GM20000 (cell line): Measurements from ENCODE around the gene HOXC5.
A peak's percentile ranks its signal among the peaks of the same experiment; 100 is the strongest.

Experiments
- DNase-seq: peaks from one replicate; pipeline ENCODE4 v3.0.0; 2012; ENCODE audit warnings: low spot score
- TF ChIP-seq, protein P1 (sequence below): IDR thresholded peaks from 2 replicates; pipeline ENCODE4 v1.5.1; 2012; ENCODE audit warnings: mild to moderate bottlenecking, control low read depth; ENCODE audit errors: extremely low read depth, missing control alignments

HOXC5 gene

DNA sequence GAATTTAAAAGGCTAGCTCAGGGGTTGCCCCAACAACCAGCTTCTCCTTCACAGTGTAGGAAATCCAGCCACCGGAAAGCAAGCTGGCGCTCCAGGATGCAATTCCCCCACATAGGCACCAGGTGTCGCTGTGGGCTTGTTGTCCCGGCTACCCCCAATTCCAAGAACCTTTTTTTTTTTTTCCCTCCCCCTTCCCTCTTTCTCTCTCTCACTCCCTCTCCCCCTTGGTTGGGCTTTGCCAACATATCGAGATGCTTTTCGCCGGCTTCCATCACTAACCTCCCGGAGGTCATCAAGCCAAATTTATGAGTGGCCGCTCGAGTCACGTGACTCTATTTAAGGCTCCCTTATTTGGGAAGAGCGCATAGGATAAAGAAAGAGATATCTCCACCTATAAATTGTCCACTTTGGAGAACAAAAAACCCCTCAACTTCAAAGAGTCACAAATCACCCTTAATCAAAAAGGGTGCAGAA, at the start of gene HOXC5:
Gene HOXC5, plus strand, starts transcription at position 424 of the 474 bp plus-strand sequence. CDS start 73 bp downstream, outside the sequence.
- DNase-seq, result peak; percentile 93
- TF ChIP-seq, protein P1, sequence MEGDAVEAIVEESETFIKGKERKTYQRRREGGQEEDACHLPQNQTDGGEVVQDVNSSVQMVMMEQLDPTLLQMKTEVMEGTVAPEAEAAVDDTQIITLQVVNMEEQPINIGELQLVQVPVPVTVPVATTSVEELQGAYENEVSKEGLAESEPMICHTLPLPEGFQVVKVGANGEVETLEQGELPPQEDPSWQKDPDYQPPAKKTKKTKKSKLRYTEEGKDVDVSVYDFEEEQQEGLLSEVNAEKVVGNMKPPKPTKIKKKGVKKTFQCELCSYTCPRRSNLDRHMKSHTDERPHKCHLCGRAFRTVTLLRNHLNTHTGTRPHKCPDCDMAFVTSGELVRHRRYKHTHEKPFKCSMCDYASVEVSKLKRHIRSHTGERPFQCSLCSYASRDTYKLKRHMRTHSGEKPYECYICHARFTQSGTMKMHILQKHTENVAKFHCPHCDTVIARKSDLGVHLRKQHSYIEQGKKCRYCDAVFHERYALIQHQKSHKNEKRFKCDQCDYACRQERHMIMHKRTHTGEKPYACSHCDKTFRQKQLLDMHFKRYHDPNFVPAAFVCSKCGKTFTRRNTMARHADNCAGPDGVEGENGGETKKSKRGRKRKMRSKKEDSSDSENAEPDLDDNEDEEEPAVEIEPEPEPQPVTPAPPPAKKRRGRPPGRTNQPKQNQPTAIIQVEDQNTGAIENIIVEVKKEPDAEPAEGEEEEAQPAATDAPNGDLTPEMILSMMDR, result peak; percentile 96

DNA sequence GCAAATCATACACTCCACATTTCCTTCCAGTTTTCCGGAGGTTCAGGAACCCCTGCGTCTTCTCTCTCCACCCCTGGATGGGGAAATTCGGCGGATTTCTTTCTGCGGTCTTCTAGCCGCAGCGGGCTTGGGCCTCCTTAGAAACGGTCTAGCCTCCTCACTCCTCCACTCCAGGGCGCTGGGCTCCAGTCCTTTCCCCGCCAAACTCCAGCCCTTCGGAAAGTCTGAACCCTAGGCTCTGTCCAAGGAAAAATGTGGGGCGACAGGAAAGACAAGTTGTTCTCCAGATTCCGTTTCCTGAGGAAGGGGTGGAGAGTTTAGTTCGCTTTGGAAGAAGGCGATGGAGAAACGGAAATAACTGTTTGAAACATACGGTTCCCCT, 49.3 kb upstream of the HOXC5 start:
- TF ChIP-seq, protein P1, result no peak
- DNase-seq, result no peak

DNA sequence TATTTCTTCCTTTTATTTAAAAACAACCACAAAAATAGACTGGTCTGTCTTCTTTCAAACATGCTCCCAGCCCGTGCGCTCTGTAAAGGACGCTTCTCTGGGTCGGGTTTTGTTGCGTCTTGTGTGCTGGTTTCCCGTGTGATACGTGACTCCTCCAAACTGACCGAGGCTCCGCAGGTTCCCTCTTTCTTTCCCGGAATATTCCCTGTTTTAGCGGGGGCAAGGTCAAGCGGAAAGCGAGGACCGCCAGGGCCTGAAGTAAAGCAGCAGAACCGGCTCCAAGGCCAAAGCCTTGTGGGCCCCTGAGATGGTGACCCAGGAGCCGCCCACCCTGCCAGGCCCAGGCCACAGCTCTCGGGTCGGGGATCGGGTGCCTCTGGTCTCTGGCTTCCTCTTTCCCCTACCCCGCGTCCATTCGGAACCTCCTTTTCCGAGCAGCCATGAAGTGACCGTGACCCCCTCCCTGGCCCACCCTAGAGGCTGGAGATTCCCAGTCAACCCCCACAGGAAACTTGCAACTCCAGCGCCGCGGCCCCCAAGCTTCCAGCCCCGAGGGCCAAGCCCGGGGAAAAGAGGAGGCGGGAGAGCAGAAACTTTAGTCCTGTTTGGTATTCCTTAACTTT, 48.8 kb upstream of the HOXC5 start:
- TF ChIP-seq, protein P1, result no peak
- no peak for DNase-seq

DNA sequence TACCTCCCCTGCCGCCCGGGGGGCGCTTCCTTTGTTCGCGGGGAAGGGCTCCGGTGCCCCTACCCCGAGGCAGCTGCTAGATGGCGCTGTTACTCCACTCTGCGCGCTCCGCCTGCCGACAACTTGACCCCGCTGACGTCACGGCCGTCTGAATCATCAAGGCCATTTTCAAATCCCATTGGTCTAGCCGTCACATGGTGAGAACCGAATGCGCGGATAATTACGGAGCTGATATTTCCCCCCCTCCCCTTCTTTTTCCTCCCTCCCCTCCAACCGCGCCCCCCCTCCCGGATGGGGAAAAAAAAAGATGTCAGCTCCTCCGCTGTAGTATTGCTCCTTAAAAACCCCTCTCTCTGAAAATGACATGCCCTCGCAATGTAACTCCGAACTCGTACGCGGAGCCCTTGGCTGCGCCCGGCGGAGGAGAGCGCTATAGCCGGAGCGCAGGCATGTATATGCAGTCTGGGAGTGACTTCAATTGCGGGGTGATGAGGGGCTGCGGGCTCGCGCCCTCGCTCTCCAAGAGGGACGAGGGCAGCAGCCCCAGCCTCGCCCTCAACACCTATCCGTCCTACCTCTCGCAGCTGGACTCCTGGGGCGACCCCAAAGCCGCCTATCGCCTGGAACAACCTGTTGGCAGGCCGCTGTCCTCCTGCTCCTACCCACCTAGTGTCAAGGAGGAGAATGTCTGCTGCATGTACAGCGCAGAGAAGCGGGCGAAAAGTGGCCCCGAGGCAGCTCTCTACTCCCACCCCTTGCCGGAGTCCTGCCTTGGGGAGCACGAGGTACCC, 47.8 kb upstream of the HOXC5 start, which contains the start of gene HOXC10:
Gene HOXC10, plus strand, starts transcription at position 246 of the 791 bp plus-strand sequence. Its CDS starts 114 bp downstream, at position 360.
- DNase-seq, result peak; percentile 92
- TF ChIP-seq, protein P1, result peak; percentile 80

DNA sequence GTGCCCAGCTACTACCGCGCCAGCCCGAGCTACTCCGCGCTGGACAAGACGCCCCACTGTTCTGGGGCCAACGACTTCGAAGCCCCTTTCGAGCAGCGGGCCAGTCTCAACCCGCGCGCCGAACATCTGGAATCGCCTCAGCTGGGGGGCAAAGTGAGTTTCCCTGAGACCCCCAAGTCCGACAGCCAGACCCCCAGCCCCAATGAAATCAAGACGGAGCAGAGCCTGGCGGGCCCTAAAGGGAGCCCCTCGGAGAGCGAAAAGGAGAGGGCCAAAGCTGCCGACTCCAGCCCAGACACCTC, 47.2 kb upstream of the HOXC5 start:
- DNase-seq, result no peak
- TF ChIP-seq, protein P1, result no peak

DNA sequence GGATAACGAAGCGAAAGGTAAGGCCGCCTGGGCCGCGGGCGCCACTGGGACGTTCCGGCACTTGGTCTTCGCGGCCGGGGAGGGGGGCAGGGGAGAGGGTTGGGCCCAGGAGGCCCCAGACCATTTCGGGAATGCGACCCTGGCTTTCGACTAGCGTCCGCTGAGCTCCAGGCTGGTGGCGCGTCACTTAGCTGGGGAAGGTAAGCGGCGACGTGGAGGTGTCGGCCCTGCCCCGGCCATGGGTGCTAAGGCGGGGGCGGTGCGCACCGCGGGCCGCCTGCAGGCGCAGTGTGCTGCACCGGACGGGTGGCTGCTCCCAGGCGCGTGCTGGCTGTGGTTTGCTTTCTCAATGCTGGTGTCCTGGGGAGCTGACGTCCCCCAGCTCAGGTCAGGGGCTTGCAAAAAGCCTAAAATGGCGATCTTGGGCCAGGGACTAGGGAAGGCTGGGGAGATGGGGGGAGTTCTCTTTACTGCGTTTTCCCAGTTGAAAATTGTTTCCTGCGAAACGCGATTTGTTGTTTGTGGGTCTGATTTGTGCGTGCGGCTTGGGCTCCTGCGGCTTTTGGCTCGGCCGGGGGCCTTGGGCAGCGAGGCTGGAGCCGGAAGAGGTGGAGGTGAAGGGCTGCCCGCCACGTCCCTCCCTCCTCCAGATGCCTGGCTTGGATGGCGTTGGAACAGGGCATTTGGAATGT, 46.7 kb upstream of the HOXC5 start:
- TF ChIP-seq, protein P1, result no peak
- no peak for DNase-seq
